Activated naive CD8-positive, alpha-beta T cell treated with anti-CD3 and anti-CD28 coated beads for 36 hours (primary cell): ENCODE results near the gene PRDX3. TPM values are rescaled to one million over a fixed set of nuclear protein-coding genes. Genes with fewer than 3 reads are reported as not detected.

Experiments used
- DNase-seq: peaks from one replicate; pipeline ENCODE4 v3.0.0; 2021
- H3K27ac Mint-ChIP-seq: one replicate; pipeline ENCODE4 v1.8.0; 2022; ENCODE audit warnings: mild to moderate bottlenecking, moderate library complexity, mixed read lengths
- H3K27me3 Mint-ChIP-seq: one replicate; pipeline ENCODE4 v1.8.0; 2022; ENCODE audit warnings: mild to moderate bottlenecking, mixed read lengths
- H3K36me3 Mint-ChIP-seq: one replicate; pipeline ENCODE4 v1.8.0; 2021; ENCODE audit warnings: mild to moderate bottlenecking, mixed read lengths
- H3K4me1 Mint-ChIP-seq: one replicate; pipeline ENCODE4 v1.8.0; 2021; ENCODE audit warnings: mixed read lengths
- H3K4me3 Mint-ChIP-seq: one replicate; pipeline ENCODE4 v1.8.0; 2022; ENCODE audit warnings: mild to moderate bottlenecking, moderate library complexity, mixed read lengths
- H3K9me3 Mint-ChIP-seq: one replicate; pipeline ENCODE4 v1.8.0; 2022; ENCODE audit warnings: mixed read lengths
- total RNA-seq, 2 experiments: library from RNA; stranded (reverse); gene quantifications; one replicate each; pipeline ENCODE4 v1.2.3, GENCODE V29; 2021

Gene PRDX3
- total RNA-seq, result 100 to 1,000 TPM; 232 to 249 TPM

- Mint-ChIP-seq H3K27me3 (no peaks in the 10 kb centered on the region), H3K36me3 (peaks cover 23% of the 10 kb centered on the region)
Observed at GRCh38 chr10:119178372-119179119, at the start of gene PRDX3. Gene PRDX3 (minus strand): TSS chr10:119178812. CDS start chr10:119178790, 22 bp downstream.

GRCh38 chr10:119227825-119228224, 49.2 kb upstream of the PRDX3 start:
- Mint-ChIP-seq H3K4me1 (peaks cover 15% of the 10 kb centered on the region), H3K27me3 (no peaks in the 10 kb centered on the region), H3K27ac (no peak overlapping the region), H3K9me3 (peaks cover 16% of the 10 kb centered on the region), H3K36me3 (peaks cover 21% of the 10 kb centered on the region), H3K4me3 (no peak overlapping the region)
- no peak for DNase-seq

More at GRCh38 chr10:119178372-119179119, at the start of gene PRDX3:
- DNase-seq, result peak; percentile 97
- Mint-ChIP-seq H3K9me3 (no peaks in the 10 kb centered on the region), H3K4me3 (peak within 1 kb of the TSS; percentile 99), H3K27ac (peak within 1 kb of the TSS; percentile 98), H3K4me1 (peaks cover 31% of the 10 kb centered on the region)

- no peak overlapping the region for H3K4me3 Mint-ChIP-seq
- no peak for DNase-seq
- peaks cover 17% of the 10 kb centered on the region for H3K4me1 Mint-ChIP-seq
- H3K36me3 Mint-ChIP-seq, result peaks cover 3% of the 10 kb centered on the region
- no peaks in the 10 kb centered on the region for H3K27me3 Mint-ChIP-seq
- no peak overlapping the region for H3K27ac Mint-ChIP-seq
- no peaks in the 10 kb centered on the region for H3K9me3 Mint-ChIP-seq
Observed at GRCh38 chr10:119225083-119225658, 46.6 kb upstream of the PRDX3 start.

GRCh38 chr10:119222966-119223386, 44.4 kb upstream of the PRDX3 start:
- no peak overlapping the region for H3K4me3 Mint-ChIP-seq
- no peak for DNase-seq
- H3K9me3 Mint-ChIP-seq, result no peaks in the 10 kb centered on the region
- H3K4me1 Mint-ChIP-seq, result peaks cover 19% of the 10 kb centered on the region
- no peaks in the 10 kb centered on the region for H3K27me3 Mint-ChIP-seq
- no peak overlapping the region for H3K27ac Mint-ChIP-seq
- no peaks in the 10 kb centered on the region for H3K36me3 Mint-ChIP-seq

- peak overlapping the region; percentile 28 for H3K27ac Mint-ChIP-seq
- no peaks in the 10 kb centered on the region for H3K36me3 Mint-ChIP-seq
- no peak for DNase-seq
- H3K9me3 Mint-ChIP-seq, result no peaks in the 10 kb centered on the region
- no peak overlapping the region for H3K4me3 Mint-ChIP-seq
- H3K4me1 Mint-ChIP-seq, result peaks cover 21% of the 10 kb centered on the region
- H3K27me3 Mint-ChIP-seq, result no peaks in the 10 kb centered on the region
Observed at GRCh38 chr10:119222537-119222936, 43.9 kb upstream of the PRDX3 start.

GRCh38 chr10:119221666-119222065, 43.1 kb upstream of the PRDX3 start:
- Mint-ChIP-seq H3K4me3 (no peak overlapping the region), H3K9me3 (no peaks in the 10 kb centered on the region), H3K4me1 (peaks cover 21% of the 10 kb centered on the region), H3K27me3 (no peaks in the 10 kb centered on the region), H3K36me3 (no peaks in the 10 kb centered on the region), H3K27ac (peak overlapping the region; percentile 47)
- DNase-seq, result no peak

GRCh38 chr10:119221201-119221600, 42.6 kb upstream of the PRDX3 start:
- Mint-ChIP-seq H3K27ac (no peak overlapping the region), H3K4me1 (peaks cover 21% of the 10 kb centered on the region), H3K9me3 (no peaks in the 10 kb centered on the region), H3K36me3 (no peaks in the 10 kb centered on the region), H3K27me3 (no peaks in the 10 kb centered on the region), H3K4me3 (no peak overlapping the region)
- no peak for DNase-seq

- Mint-ChIP-seq H3K27me3 (no peaks in the 10 kb centered on the region), H3K4me3 (no peak overlapping the region), H3K9me3 (no peaks in the 10 kb centered on the region), H3K27ac (no peak overlapping the region), H3K4me1 (peaks cover 20% of the 10 kb centered on the region), H3K36me3 (no peaks in the 10 kb centered on the region)
- DNase-seq, result no peak
Observed at GRCh38 chr10:119219871-119220270, 41.3 kb upstream of the PRDX3 start.

GRCh38 chr10:119217991-119218490, 39.4 kb upstream of the PRDX3 start:
- H3K36me3 Mint-ChIP-seq, result no peaks in the 10 kb centered on the region
- H3K4me1 Mint-ChIP-seq, result peaks cover 26% of the 10 kb centered on the region
- no peak overlapping the region for H3K27ac Mint-ChIP-seq
- H3K9me3 Mint-ChIP-seq, result no peaks in the 10 kb centered on the region
- H3K27me3 Mint-ChIP-seq, result no peaks in the 10 kb centered on the region
- H3K4me3 Mint-ChIP-seq, result no peak overlapping the region
- no peak for DNase-seq

GRCh38 chr10:119217401-119217800, 38.8 kb upstream of the PRDX3 start:
- H3K4me1 Mint-ChIP-seq, result peaks cover 31% of the 10 kb centered on the region
- no peaks in the 10 kb centered on the region for H3K9me3 Mint-ChIP-seq
- DNase-seq, result no peak
- no peaks in the 10 kb centered on the region for H3K27me3 Mint-ChIP-seq
- no peak overlapping the region for H3K27ac Mint-ChIP-seq
- no peak overlapping the region for H3K4me3 Mint-ChIP-seq
- H3K36me3 Mint-ChIP-seq, result peaks cover 5% of the 10 kb centered on the region

GRCh38 chr10:119216127-119216526, 37.5 kb upstream of the PRDX3 start:
- Mint-ChIP-seq H3K36me3 (peaks cover 5% of the 10 kb centered on the region), H3K4me1 (peaks cover 34% of the 10 kb centered on the region)

GRCh38 chr10:119215371-119215770, 36.8 kb upstream of the PRDX3 start:
- Mint-ChIP-seq H3K4me1 (peaks cover 38% of the 10 kb centered on the region), H3K27ac (no peak overlapping the region), H3K4me3 (no peak overlapping the region), H3K9me3 (no peaks in the 10 kb centered on the region), H3K36me3 (peaks cover 5% of the 10 kb centered on the region), H3K27me3 (no peaks in the 10 kb centered on the region)
- DNase-seq, result no peak

More at GRCh38 chr10:119216127-119216526, 37.5 kb upstream of the PRDX3 start:
- Mint-ChIP-seq H3K27me3 (no peaks in the 10 kb centered on the region), H3K4me3 (no peak overlapping the region), H3K27ac (no peak overlapping the region), H3K9me3 (no peaks in the 10 kb centered on the region)
- DNase-seq, result no peak

GRCh38 chr10:119211625-119212441, 33.2 kb upstream of the PRDX3 start:
- peak overlapping the region; percentile 72 for H3K4me3 Mint-ChIP-seq
- H3K27ac Mint-ChIP-seq, result peak overlapping the region; percentile 92
- peaks cover 55% of the 10 kb centered on the region for H3K4me1 Mint-ChIP-seq
- no peaks in the 10 kb centered on the region for H3K27me3 Mint-ChIP-seq
- DNase-seq, result no peak
- no peaks in the 10 kb centered on the region for H3K9me3 Mint-ChIP-seq
- H3K36me3 Mint-ChIP-seq, result peaks cover 5% of the 10 kb centered on the region

- Mint-ChIP-seq H3K9me3 (no peaks in the 10 kb centered on the region), H3K4me3 (peak overlapping the region; percentile 72), H3K36me3 (peaks cover 5% of the 10 kb centered on the region), H3K4me1 (peaks cover 59% of the 10 kb centered on the region), H3K27me3 (no peaks in the 10 kb centered on the region), H3K27ac (peak overlapping the region; percentile 92)
- DNase-seq, result no peak
Observed at GRCh38 chr10:119211176-119211575, 32.6 kb upstream of the PRDX3 start.

- H3K4me3 Mint-ChIP-seq, result no peak overlapping the region
- peaks cover 5% of the 10 kb centered on the region for H3K36me3 Mint-ChIP-seq
- peaks cover 64% of the 10 kb centered on the region for H3K4me1 Mint-ChIP-seq
- H3K27me3 Mint-ChIP-seq, result no peaks in the 10 kb centered on the region
- no peaks in the 10 kb centered on the region for H3K9me3 Mint-ChIP-seq
- peak overlapping the region; percentile 92 for H3K27ac Mint-ChIP-seq
- no peak for DNase-seq
Observed at GRCh38 chr10:119210633-119211032, 32.0 kb upstream of the PRDX3 start.
